ENCODE results near the gene MYO16.

- TF ChIP-seq CTCF (IDR thresholded peaks at IDR 0.05) = no peak
- TF ChIP-seq POLR2A (IDR thresholded peaks at IDR 0.05) = no peak
These were observed 149.9 kb downstream of the MYO16 start for GRCh38 chr13:108779308-108779707.
